ENCODE measurements around the gene VSTM2L.

VSTM2L gene

DNA sequence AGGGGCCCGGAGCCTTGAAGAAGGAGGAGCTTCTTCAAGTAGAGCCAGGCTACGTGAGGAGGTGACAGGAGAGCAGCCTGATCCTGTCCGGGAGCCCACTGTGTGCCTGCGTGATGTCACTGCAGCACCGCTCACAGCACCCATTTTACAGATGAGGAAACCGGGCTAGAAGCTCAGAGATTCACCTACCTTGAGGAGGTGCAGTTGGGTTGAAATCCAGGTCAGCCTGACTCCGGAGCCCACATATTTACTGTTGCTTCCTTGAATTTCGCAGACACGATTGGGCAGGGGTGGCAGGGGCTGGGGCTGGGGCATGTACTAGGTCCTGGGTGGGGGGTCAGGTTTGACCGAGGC is 12.5 kb downstream of the VSTM2L start:
- TF ChIP-seq SIN3A (IDR thresholded peaks at IDR 0.05; ENCODE audit: borderline replicate concordance, insufficient read depth, low read length) (no peak), TAF1 (IDR thresholded peaks at IDR 0.05; ENCODE audit: borderline replicate concordance, insufficient read depth, low read length) (no peak), POLR2AphosphoS5 (IDR thresholded peaks at IDR 0.05; ENCODE audit: low read depth, low read length) (no peak), FOXP2 (optimal IDR thresholded peaks at IDR 0.05; ENCODE audit: borderline replicate concordance, extremely low read depth, extremely low read length, insufficient read depth) (no peak)
- TF ChIP-seq, protein P1, sequence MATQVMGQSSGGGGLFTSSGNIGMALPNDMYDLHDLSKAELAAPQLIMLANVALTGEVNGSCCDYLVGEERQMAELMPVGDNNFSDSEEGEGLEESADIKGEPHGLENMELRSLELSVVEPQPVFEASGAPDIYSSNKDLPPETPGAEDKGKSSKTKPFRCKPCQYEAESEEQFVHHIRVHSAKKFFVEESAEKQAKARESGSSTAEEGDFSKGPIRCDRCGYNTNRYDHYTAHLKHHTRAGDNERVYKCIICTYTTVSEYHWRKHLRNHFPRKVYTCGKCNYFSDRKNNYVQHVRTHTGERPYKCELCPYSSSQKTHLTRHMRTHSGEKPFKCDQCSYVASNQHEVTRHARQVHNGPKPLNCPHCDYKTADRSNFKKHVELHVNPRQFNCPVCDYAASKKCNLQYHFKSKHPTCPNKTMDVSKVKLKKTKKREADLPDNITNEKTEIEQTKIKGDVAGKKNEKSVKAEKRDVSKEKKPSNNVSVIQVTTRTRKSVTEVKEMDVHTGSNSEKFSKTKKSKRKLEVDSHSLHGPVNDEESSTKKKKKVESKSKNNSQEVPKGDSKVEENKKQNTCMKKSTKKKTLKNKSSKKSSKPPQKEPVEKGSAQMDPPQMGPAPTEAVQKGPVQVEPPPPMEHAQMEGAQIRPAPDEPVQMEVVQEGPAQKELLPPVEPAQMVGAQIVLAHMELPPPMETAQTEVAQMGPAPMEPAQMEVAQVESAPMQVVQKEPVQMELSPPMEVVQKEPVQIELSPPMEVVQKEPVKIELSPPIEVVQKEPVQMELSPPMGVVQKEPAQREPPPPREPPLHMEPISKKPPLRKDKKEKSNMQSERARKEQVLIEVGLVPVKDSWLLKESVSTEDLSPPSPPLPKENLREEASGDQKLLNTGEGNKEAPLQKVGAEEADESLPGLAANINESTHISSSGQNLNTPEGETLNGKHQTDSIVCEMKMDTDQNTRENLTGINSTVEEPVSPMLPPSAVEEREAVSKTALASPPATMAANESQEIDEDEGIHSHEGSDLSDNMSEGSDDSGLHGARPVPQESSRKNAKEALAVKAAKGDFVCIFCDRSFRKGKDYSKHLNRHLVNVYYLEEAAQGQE (IDR thresholded peaks at IDR 0.05; ENCODE audit: insufficient read depth in 1 of 2, low read depth in 2 of 2, low read length in 2 of 2) = no peak

DNA sequence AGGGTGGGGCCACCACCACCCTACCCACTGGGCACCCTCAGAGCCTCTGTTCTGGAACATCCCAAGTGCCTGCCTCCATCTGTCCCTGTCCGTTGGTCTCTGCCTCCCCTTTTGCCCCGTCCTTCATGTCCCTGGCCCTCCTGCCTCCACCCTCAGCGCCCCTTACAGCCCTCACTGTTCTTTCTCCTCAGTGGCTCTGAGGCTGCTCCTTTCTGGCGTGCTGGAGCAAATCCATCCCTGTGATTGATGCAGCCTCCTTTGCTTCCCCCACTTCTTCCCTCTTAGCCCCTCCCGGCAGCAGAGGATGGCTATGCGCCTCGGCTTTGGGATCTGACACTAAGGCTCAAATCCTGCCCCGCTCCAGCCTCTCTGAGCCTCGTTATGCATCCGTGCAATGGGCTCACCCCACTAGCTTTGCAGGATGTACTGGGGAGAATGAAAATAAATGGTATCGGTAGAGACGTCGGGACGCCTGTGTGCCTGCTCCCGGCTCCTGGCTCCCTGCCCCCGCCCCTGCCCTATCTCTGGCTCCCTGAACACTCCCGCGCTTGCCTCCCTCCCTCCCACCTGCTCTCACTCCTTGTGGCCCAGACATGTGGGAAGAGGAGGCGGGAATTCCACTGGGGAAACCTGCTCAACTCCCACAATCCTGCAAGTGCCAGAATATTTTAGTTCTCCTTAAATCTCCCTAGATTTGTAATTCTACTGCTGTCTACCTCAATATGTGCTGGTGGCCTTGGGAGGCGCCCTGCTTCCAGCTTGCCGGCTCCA is 13.1 kb downstream of the VSTM2L start:
- TF ChIP-seq, protein P1 (IDR thresholded peaks at IDR 0.05; ENCODE audit: insufficient read depth in 1 of 2, low read depth in 2 of 2, low read length in 2 of 2) = no peak
- TF ChIP-seq POLR2AphosphoS5 (IDR thresholded peaks at IDR 0.05; ENCODE audit: low read depth, low read length) (no peak), SIN3A (IDR thresholded peaks at IDR 0.05; ENCODE audit: borderline replicate concordance, insufficient read depth, low read length) (no peak), TAF1 (IDR thresholded peaks at IDR 0.05; ENCODE audit: borderline replicate concordance, insufficient read depth, low read length) (no peak), FOXP2 (optimal IDR thresholded peaks at IDR 0.05; ENCODE audit: borderline replicate concordance, extremely low read depth, extremely low read length, insufficient read depth) (no peak)

DNA sequence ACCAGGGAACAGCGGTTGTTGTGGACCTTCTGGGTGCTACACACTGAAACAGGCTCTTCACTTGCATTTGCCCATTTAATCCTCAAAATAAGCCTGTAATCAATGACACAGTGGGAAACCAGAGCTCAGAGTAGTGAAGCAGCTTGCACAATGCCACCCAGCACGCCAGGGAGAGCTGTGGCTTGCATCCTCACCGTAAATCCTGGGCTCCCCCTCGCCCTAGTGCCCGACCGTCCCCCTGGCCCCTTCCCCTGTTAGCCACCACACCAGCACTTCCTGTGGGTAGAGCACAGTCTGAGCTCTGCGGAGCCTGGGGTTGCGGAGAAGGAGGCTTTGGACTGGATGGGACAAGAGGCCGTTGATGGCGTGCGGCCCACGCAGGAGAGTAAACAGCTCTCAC is 14.5 kb downstream of the VSTM2L start:
- TF ChIP-seq, protein P1 (IDR thresholded peaks at IDR 0.05; ENCODE audit: insufficient read depth in 1 of 2, low read depth in 2 of 2, low read length in 2 of 2) = no peak
- TF ChIP-seq SIN3A (IDR thresholded peaks at IDR 0.05; ENCODE audit: borderline replicate concordance, insufficient read depth, low read length) (no peak), POLR2AphosphoS5 (IDR thresholded peaks at IDR 0.05; ENCODE audit: low read depth, low read length) (no peak), TAF1 (IDR thresholded peaks at IDR 0.05; ENCODE audit: borderline replicate concordance, insufficient read depth, low read length) (no peak), FOXP2 (optimal IDR thresholded peaks at IDR 0.05; ENCODE audit: borderline replicate concordance, extremely low read depth, extremely low read length, insufficient read depth) (no peak)

DNA sequence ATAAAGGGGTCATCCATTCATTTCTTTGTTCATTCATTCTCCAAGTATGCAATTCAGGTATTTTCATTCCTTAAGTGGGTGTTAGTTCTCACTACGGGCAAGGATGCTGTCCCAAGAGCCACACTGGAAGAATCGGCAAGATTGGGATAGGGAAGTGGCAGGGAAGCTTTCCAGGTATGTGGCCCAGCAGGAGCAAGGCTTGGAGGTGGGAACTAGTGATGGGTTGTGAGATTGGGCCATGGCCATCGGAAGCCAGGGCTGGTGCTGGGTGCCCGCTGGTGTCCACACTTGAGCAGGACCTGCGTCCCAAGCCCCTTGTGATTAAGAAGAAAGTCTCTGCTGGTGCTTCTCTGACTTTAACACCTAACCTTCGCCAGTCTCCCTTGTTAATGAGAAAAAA is 15.1 kb downstream of the VSTM2L start:
- TF ChIP-seq TAF1 (IDR thresholded peaks at IDR 0.05; ENCODE audit: borderline replicate concordance, insufficient read depth, low read length) (no peak), FOXP2 (optimal IDR thresholded peaks at IDR 0.05; ENCODE audit: borderline replicate concordance, extremely low read depth, extremely low read length, insufficient read depth) (no peak), POLR2AphosphoS5 (IDR thresholded peaks at IDR 0.05; ENCODE audit: low read depth, low read length) (no peak)

DNA sequence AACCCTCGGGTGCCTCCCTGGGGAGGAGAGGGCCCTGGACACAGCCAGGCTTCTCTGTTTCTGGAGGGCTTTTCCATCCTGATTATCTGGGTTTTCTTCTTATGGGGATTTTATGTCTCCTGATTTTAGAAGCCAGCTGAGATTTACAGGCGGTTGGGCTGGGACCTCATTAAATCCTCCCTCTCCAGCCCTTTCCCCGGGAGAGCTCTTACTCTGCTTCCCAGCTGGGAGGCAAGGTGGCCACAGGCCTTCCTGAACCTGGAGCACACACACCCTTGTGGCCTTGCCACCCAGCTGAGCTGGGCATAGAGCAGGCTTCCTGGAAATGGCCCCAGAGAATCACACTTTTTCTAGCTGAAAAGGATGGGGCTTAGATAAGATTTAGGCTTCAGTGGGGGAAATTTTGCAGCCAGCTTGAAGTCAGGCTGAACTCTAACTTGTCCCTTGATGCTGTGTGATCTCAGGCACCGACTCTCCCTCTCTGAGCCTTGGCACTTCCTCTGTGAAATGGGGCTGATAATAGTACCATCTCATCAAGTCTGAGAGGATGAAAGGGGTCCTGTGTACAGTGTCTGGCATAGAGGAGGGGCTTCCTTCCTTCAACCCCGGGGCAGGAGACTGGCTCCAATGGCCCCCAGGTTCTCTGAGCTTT is 16.6 kb downstream of the VSTM2L start:
- TF ChIP-seq TAF1 (IDR thresholded peaks at IDR 0.05; ENCODE audit: borderline replicate concordance, insufficient read depth, low read length) (no peak), FOXP2 (optimal IDR thresholded peaks at IDR 0.05; ENCODE audit: borderline replicate concordance, extremely low read depth, extremely low read length, insufficient read depth) (no peak), SIN3A (IDR thresholded peaks at IDR 0.05; ENCODE audit: borderline replicate concordance, insufficient read depth, low read length) (no peak), POLR2AphosphoS5 (IDR thresholded peaks at IDR 0.05; ENCODE audit: low read depth, low read length) (no peak)
- TF ChIP-seq, protein P1 (IDR thresholded peaks at IDR 0.05; ENCODE audit: insufficient read depth in 1 of 2, low read depth in 2 of 2, low read length in 2 of 2) = no peak
